ENCODE results near the gene UFC1. TPM values are rescaled to one million over a fixed set of nuclear protein-coding genes. Genes with fewer than 3 reads are reported as not detected.

Gene UFC1
- total and polyA plus RNA-seq, 2 experiments from 2014 or later, result 57.5 to 77.0 TPM

GRCh38 chr1:161166669-161167548, 13.1 kb downstream of the UFC1 start:
- DNase-seq (ENCODE audit: low spot score) (peak; percentile 67), ATAC-seq (peak; percentile 47)
- Mint-ChIP-seq H3K27ac (peak overlapping the region; percentile 95), H3K4me3 (peak overlapping the region; percentile 84), H3K9me3 (no peaks in the 10 kb centered on the region), H3K4me1 (peaks cover 12% of the 10 kb centered on the region), H3K36me3 (ENCODE audit: low read depth) (peaks cover 35% of the 10 kb centered on the region), H3K27me3 (ENCODE audit: insufficient read depth, low read depth, poor library complexity) (peaks cover 18% of the 10 kb centered on the region)
- H3K4me1 ChIP-seq (ENCODE audit: insufficient read depth), result peaks cover 7% of the 10 kb centered on the region; the same call in 1 of the 2 replicates
- TF ChIP-seq CTCF (conservative IDR thresholded peaks at IDR 0.05; ENCODE audit: low read depth in 2 of 2) (no peak), REST (IDR thresholded peaks at IDR 0.05; ENCODE audit: unreplicated experiment) (no peak), STAT1 (IDR thresholded peaks at IDR 0.05; ENCODE audit: unreplicated experiment) (no peak)
- H3F3A ChIP-seq (replicated peaks; ENCODE audit: low read depth), result peaks cover 21% of the 10 kb centered on the region
- H3K27me3 ChIP-seq (ENCODE audit: insufficient read depth), result no peaks in the 10 kb centered on the region
- H3K36me3 ChIP-seq (ENCODE audit: insufficient read depth), result peaks cover under 1% of the 10 kb centered on the region
- no peaks in the 10 kb centered on the region for H3K79me2 ChIP-seq (replicated peaks; ENCODE audit: insufficient read depth)
- no peak overlapping the region for H3K27ac ChIP-seq (ENCODE audit: low read depth)
- H2AFZ ChIP-seq, result peak overlapping the region; percentile 56
- no peaks in the 10 kb centered on the region; the same call in 1 of the 2 replicates for H4K20me1 ChIP-seq (replicated peaks; ENCODE audit: insufficient read depth)
- peak overlapping the region; percentile 88 for H3K4me2 ChIP-seq
- no peaks in the 10 kb centered on the region for H3K9me2 ChIP-seq (ENCODE audit: insufficient read depth)
- H3K4me3 ChIP-seq, result peak overlapping the region; percentile 80

GRCh38 chr1:161168906-161169305, 15.1 kb downstream of the UFC1 start:
- peaks cover 16% of the 10 kb centered on the region for H3K36me3 ChIP-seq (ENCODE audit: insufficient read depth)
- H3K27ac Mint-ChIP-seq, result no peak overlapping the region

More at GRCh38 chr1:161168906-161169305, 15.1 kb downstream of the UFC1 start:
- Histone ChIP-seq H3K9me2 (ENCODE audit: insufficient read depth) (no peaks in the 10 kb centered on the region), H3K27me3 (ENCODE audit: insufficient read depth) (no peaks in the 10 kb centered on the region), H3K4me3 (no peak overlapping the region), H3K4me1 (ENCODE audit: insufficient read depth) (peaks cover 7% of the 10 kb centered on the region; the same call in 1 of the 2 replicates), H3F3A (replicated peaks; ENCODE audit: low read depth) (peaks cover 21% of the 10 kb centered on the region), H3K27ac (ENCODE audit: low read depth) (no peak overlapping the region), H3K79me2 (replicated peaks; ENCODE audit: insufficient read depth) (no peaks in the 10 kb centered on the region), H2AFZ (no peak overlapping the region), H3K4me2 (no peak overlapping the region), H4K20me1 (replicated peaks; ENCODE audit: insufficient read depth) (no peaks in the 10 kb centered on the region; the same call in 1 of the 2 replicates)
- Mint-ChIP-seq H3K9me3 (no peaks in the 10 kb centered on the region), H3K36me3 (ENCODE audit: low read depth) (peaks cover 44% of the 10 kb centered on the region), H3K4me3 (no peak overlapping the region), H3K27me3 (ENCODE audit: insufficient read depth, low read depth, poor library complexity) (peaks cover 19% of the 10 kb centered on the region), H3K4me1 (peaks cover 12% of the 10 kb centered on the region)
- ATAC-seq (no peak), DNase-seq (ENCODE audit: low spot score) (no peak)
- TF ChIP-seq, protein P1, sequence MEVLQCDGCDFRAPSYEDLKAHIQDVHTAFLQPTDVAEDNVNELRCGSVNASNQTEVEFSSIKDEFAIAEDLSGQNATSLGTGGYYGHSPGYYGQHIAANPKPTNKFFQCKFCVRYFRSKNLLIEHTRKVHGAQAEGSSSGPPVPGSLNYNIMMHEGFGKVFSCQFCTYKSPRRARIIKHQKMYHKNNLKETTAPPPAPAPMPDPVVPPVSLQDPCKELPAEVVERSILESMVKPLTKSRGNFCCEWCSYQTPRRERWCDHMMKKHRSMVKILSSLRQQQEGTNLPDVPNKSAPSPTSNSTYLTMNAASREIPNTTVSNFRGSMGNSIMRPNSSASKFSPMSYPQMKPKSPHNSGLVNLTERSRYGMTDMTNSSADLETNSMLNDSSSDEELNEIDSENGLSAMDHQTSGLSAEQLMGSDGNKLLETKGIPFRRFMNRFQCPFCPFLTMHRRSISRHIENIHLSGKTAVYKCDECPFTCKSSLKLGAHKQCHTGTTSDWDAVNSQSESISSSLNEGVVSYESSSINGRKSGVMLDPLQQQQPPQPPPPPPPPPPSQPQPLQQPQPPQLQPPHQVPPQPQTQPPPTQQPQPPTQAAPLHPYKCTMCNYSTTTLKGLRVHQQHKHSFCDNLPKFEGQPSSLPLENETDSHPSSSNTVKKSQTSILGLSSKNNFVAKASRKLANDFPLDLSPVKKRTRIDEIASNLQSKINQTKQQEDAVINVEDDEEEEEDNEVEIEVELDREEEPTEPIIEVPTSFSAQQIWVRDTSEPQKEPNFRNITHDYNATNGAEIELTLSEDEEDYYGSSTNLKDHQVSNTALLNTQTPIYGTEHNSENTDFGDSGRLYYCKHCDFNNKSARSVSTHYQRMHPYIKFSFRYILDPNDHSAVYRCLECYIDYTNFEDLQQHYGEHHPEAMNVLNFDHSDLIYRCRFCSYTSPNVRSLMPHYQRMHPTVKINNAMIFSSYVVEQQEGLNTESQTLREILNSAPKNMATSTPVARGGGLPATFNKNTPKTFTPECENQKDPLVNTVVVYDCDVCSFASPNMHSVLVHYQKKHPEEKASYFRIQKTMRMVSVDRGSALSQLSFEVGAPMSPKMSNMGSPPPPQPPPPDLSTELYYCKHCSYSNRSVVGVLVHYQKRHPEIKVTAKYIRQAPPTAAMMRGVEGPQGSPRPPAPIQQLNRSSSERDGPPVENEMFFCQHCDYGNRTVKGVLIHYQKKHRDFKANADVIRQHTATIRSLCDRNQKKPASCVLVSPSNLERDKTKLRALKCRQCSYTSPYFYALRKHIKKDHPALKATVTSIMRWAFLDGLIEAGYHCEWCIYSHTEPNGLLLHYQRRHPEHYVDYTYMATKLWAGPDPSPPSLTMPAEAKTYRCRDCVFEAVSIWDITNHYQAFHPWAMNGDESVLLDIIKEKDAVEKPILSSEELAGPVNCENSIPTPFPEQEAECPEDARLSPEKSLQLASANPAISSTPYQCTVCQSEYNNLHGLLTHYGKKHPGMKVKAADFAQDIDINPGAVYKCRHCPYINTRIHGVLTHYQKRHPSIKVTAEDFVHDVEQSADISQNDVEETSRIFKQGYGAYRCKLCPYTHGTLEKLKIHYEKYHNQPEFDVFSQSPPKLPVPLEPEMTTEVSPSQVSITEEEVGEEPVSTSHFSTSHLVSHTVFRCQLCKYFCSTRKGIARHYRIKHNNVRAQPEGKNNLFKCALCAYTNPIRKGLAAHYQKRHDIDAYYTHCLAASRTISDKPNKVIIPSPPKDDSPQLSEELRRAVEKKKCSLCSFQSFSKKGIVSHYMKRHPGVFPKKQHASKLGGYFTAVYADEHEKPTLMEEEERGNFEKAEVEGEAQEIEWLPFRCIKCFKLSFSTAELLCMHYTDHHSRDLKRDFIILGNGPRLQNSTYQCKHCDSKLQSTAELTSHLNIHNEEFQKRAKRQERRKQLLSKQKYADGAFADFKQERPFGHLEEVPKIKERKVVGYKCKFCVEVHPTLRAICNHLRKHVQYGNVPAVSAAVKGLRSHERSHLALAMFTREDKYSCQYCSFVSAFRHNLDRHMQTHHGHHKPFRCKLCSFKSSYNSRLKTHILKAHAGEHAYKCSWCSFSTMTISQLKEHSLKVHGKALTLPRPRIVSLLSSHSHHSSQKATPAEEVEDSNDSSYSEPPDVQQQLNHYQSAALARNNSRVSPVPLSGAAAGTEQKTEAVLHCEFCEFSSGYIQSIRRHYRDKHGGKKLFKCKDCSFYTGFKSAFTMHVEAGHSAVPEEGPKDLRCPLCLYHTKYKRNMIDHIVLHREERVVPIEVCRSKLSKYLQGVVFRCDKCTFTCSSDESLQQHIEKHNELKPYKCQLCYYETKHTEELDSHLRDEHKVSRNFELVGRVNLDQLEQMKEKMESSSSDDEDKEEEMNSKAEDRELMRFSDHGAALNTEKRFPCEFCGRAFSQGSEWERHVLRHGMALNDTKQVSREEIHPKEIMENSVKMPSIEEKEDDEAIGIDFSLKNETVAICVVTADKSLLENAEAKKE (CRISPR knock-in tag; IDR thresholded peaks at IDR 0.05), result no peak
- TF ChIP-seq POLR2AphosphoS5 (IDR thresholded peaks at IDR 0.05; ENCODE audit: low read depth) (no peak), NANOG (IDR thresholded peaks at IDR 0.05; ENCODE audit: borderline replicate concordance) (no peak), JUNB (IDR thresholded peaks at IDR 0.05; ENCODE audit: unreplicated experiment) (no peak), ZNF114 (CRISPR knock-in tag; IDR thresholded peaks at IDR 0.05) (no peak), ZNF331 (CRISPR knock-in tag; IDR thresholded peaks at IDR 0.05; ENCODE audit: low read depth) (no peak)
